Spleen (tissue), 11 donors: ENCODE results near the gene ZBTB7C. TPM values are rescaled to one million over a fixed set of nuclear protein-coding genes. Genes with fewer than 3 reads are reported as not detected.

Experiments used
- DNase-seq: peaks from one replicate; pipeline ENCODE4 v3.0.0-alpha.2; 2020
- H3K27ac ChIP-seq, 8 donors: fragments of 200-600 bp; sonication (generic) in 7 of 8; 1 replicate in 4 of 8; 2 replicates in 4 of 8; pipeline versions ENCODE4 v1.5.0 to v1.8.0; 2016 to 2021; ENCODE audit warnings: inconsistent platforms in 4 of 8, mild to moderate bottlenecking in 4 of 8, moderate library complexity in 1 of 8
- H3K27me3 ChIP-seq, 7 donors: fragments of 200-600 bp; sonication (generic) in 6 of 7; replicated peaks in 1 of 7; 1 replicate in 4 of 7; 2 replicates in 3 of 7; pipeline versions ENCODE4 v1.5.0 to v1.8.0; 2016 to 2021; ENCODE audit warnings: inconsistent platforms in 3 of 7, mild to moderate bottlenecking in 1 of 7
- H3K36me3 ChIP-seq, 6 donors: fragments of 200-600 bp; sonication (generic) in 5 of 6; 1 replicate in 4 of 6; 2 replicates in 2 of 6; pipeline versions ENCODE4 v1.5.0 to v1.8.0; 2016 to 2021; ENCODE audit warnings: inconsistent platforms in 2 of 6
- H3K4me1 ChIP-seq, 6 donors: fragments of 200-600 bp; sonication (generic) in 5 of 6; 1 replicate in 3 of 6; 2 replicates in 3 of 6; pipeline versions ENCODE4 v1.5.0 to v1.8.0; 2016 to 2021; ENCODE audit warnings: inconsistent platforms in 3 of 6
- H3K4me3 ChIP-seq, 8 donors: fragments of 200-600 bp; sonication (generic) in 7 of 8; 1 replicate in 4 of 8; 2 replicates in 4 of 8; pipeline versions ENCODE4 v1.5.0 to v1.8.0; 2016 to 2021; ENCODE audit warnings: inconsistent platforms in 4 of 8, mild to moderate bottlenecking in 4 of 8, moderate library complexity in 2 of 8
- H3K9me3 ChIP-seq, 8 donors: fragments of 200-600 bp; sonication (generic) in 7 of 8; 1 replicate in 4 of 8; 2 replicates in 4 of 8; pipeline versions ENCODE4 v1.5.0 to v1.8.0; 2016 to 2021; ENCODE audit warnings: inconsistent platforms in 4 of 8
- CTCF ChIP-seq, 11 experiments: fragments of 200-600 bp in 7 of 11; fragments of 450-650 bp in 4 of 11; sonication (generic) in 4 of 11; IDR thresholded peaks in 8 of 11; conservative IDR thresholded peaks in 3 of 11; 1 replicate in 7 of 11; 2 replicates in 4 of 11; pipeline versions ENCODE4 v1.4.0 to v1.8.0; 2016 to 2021; ENCODE audit warnings: antibody characterized with exemption in 11 of 11, inconsistent platforms in 4 of 11, mild to moderate bottlenecking in 1 of 11
- POLR2A ChIP-seq, 3 donors: fragments of 450-650 bp; IDR thresholded peaks; one replicate each; pipeline ENCODE4 v1.5.1; 2017; ENCODE audit warnings: antibody characterized with exemption in 3 of 3, mild to moderate bottlenecking in 1 of 3
- POLR2AphosphoS5 ChIP-seq, 3 donors: sonication (generic); formaldehyde crosslinking; IDR thresholded peaks; one replicate each; pipeline ENCODE4 v1.5.1; 2017; ENCODE audit warnings: antibody characterized with exemption in 3 of 3
- WGBS, 5 donors: extraction: QIAGEN DNeasy Blood & Tissue Kit in 3 of 5; methylation state at CpG; one replicate each; pipeline versions ENCODE4 v1.1.5 to v1.1.7; 2013 to 2018; 5-methylcytosine and 5-hydroxymethylcytosine counted together
- intact Hi-C: fragments of 100-400 bp; cut with DNase I; formaldehyde crosslinking; loops from one replicate; pipeline ENCODE4 v1.15.0; 2023; ENCODE audit warnings: low total_unique reads
- polyA plus RNA-seq, 3 donors: library from polyadenylated mRNA; stranded (reverse); fragments of 200-250 nt; gene quantifications; one replicate each; pipeline ENCODE4 v1.2.1, GENCODE V29; 2013
- total RNA-seq, 7 donors: library from RNA; depleted of rRNA in 3 of 7; stranded (reverse); fragments of >200 nt in 3 of 7; fragmentation: NEBNext Ultra II Directional in 4 of 7; extraction: Animal tissue kit (Norgen Biotek cat#: 25700) in 4 of 7; gene quantifications; one replicate each; pipeline versions ENCODE4 v1.1.0 to v1.2.1, GENCODE V29; 2016 to 2021
- donor health status: healthy with polysubstance abuse.
- donor health status: DM: no; HTN: no; CAD: no; lungs with moderate emphysema.
- donor health status: DM: no; HTN: no; CAD: no.
- donor health status: Bipolar disorder and iron deficiency.
- donor health status: healthy.
- donor health status: DM: no; HTN: no; CAD: no.
- donor health status: DM: yes; HTN: yes; CAD: no.

The ZBTB7C gene
- total and polyA plus RNA-seq, 10 donors: 1.00 to 64.2 (median 18.8) TPM

- no peaks in the 10 kb centered on the region for H3K36me3 ChIP-seq
- H3K9me3 ChIP-seq: peaks cover 0 to 8% (median 0%) of the 10 kb centered on the region in 8 donors
- WGBS, 5 donors: 56 to 79% (median 66%) methylated on average over 2 of the region's 2 CpGs
- no peak overlapping the region for H3K4me3 ChIP-seq
- H3K27me3 ChIP-seq: no peaks in the 10 kb centered on the region
- intact Hi-C loops: no loop called here
- H3K4me1 ChIP-seq: no peaks in the 10 kb centered on the region
- no peak overlapping the region for H3K27ac ChIP-seq
- TF ChIP-seq POLR2A (IDR thresholded peaks at IDR 0.05): no peak
- no peak for TF ChIP-seq POLR2AphosphoS5 (IDR thresholded peaks at IDR 0.05)
- TF ChIP-seq CTCF (IDR thresholded peaks at IDR 0.05 in 8 of 11, conservative IDR thresholded peaks at IDR 0.05 in 3 of 11): no peak
- no peak for DNase-seq
These were observed 129.9 kb downstream of the ZBTB7C start for GRCh38 chr18:48279312-48279711.

GRCh38 chr18:48278081-48278480 is 131.1 kb downstream of the ZBTB7C start:
- TF ChIP-seq POLR2AphosphoS5 (IDR thresholded peaks at IDR 0.05) (no peak), POLR2A (IDR thresholded peaks at IDR 0.05) (no peak), CTCF (IDR thresholded peaks at IDR 0.05 in 8 of 11, conservative IDR thresholded peaks at IDR 0.05 in 3 of 11) (no peak)
- Histone ChIP-seq H3K9me3 (peaks cover 0 to 8% (median 0%) of the 10 kb centered on the region in 8 donors), H3K4me3 (no peak overlapping the region), H3K36me3 (no peaks in the 10 kb centered on the region), H3K27ac (no peak overlapping the region), H3K27me3 (no peaks in the 10 kb centered on the region), H3K4me1 (no peaks in the 10 kb centered on the region)
- 72 to 87% (median 81%) methylated on average over 2 of the region's 2 CpGs for WGBS, 5 donors
- DNase-seq: no peak
- intact Hi-C loops: no loop called here

- no peaks in the 10 kb centered on the region for H3K27me3 ChIP-seq
- intact Hi-C loops: no loop called here
- H3K36me3 ChIP-seq: no peaks in the 10 kb centered on the region
- H3K9me3 ChIP-seq: peaks cover 0 to 8% (median 0%) of the 10 kb centered on the region in 8 donors
- H3K4me3 ChIP-seq: no peak overlapping the region
- no peak overlapping the region for H3K27ac ChIP-seq
- DNase-seq: no peak
- 56 to 68% (median 67%) methylated on average over 1 of the region's 1 CpG for WGBS, 5 donors
- no peaks in the 10 kb centered on the region for H3K4me1 ChIP-seq
- TF ChIP-seq CTCF (IDR thresholded peaks at IDR 0.05 in 8 of 11, conservative IDR thresholded peaks at IDR 0.05 in 3 of 11): no peak
- TF ChIP-seq POLR2AphosphoS5 (IDR thresholded peaks at IDR 0.05): no peak
- no peak for TF ChIP-seq POLR2A (IDR thresholded peaks at IDR 0.05)
These were observed 134.9 kb downstream of the ZBTB7C start for GRCh38 chr18:48274301-48274700.

GRCh38 chr18:48270929-48271328 is 138.3 kb downstream of the ZBTB7C start:
- no peaks in the 10 kb centered on the region for H3K27me3 ChIP-seq
- no peaks in the 10 kb centered on the region for H3K9me3 ChIP-seq
- no peak overlapping the region for H3K4me3 ChIP-seq
- H3K4me1 ChIP-seq: no peaks in the 10 kb centered on the region
- no peak overlapping the region for H3K27ac ChIP-seq
- TF ChIP-seq POLR2AphosphoS5 (IDR thresholded peaks at IDR 0.05): no peak
- no peak for DNase-seq
- no peaks in the 10 kb centered on the region for H3K36me3 ChIP-seq
- WGBS, 5 donors: 79 to 91% (median 84%) methylated on average over 1 of the region's 1 CpG
- intact Hi-C loops: no loop called here

GRCh38 chr18:48265328-48265727 is 143.9 kb downstream of the ZBTB7C start:
- Histone ChIP-seq H3K4me1 (peaks cover 0 to 7% (median 0%) of the 10 kb centered on the region in 6 donors), H3K36me3 (no peaks in the 10 kb centered on the region), H3K9me3 (no peaks in the 10 kb centered on the region), H3K27me3 (no peaks in the 10 kb centered on the region), H3K27ac (no peak overlapping the region), H3K4me3 (no peak overlapping the region)
- intact Hi-C loops: no loop called here
- DNase-seq: no peak
- TF ChIP-seq POLR2AphosphoS5 (IDR thresholded peaks at IDR 0.05) (no peak), POLR2A (IDR thresholded peaks at IDR 0.05) (no peak), CTCF (IDR thresholded peaks at IDR 0.05 in 8 of 11, conservative IDR thresholded peaks at IDR 0.05 in 3 of 11) (no peak)
- WGBS, 5 donors: 92 to 94% (median 94%) methylated on average over 4 of the region's 4 CpGs
